Motor neuron (in vitro differentiated cells): ENCODE measurements around the gene RERGL. TPM values are rescaled to one million over a fixed set of nuclear protein-coding genes. Genes with fewer than 3 reads are reported as not detected.
"Not testable (repeated sequence)": the region's sequence is repeated elsewhere in the genome, so short reads cannot be mapped to it uniquely, and the experiment has no call there.

Source experiments
- ATAC-seq, 8 experiments: fragments of 200-7000 bp; cut with Tn5 transposase; replicated peaks in 6 of 8; 2 replicates each; pipeline ENCODE4 v1.8.0; 2021; ENCODE audit warnings: mild to moderate bottlenecking in 8 of 8, moderate library complexity in 8 of 8
- H3K27ac ChIP-seq, 2 donors: fragments of 250-450 bp; sonication (Bioruptor Pico); 2 replicates each; pipeline ENCODE4 v1.9.0; 2021; ENCODE audit warnings: antibody characterized with exemption in 2 of 2, mild to moderate bottlenecking in 2 of 2, moderate library complexity in 1 of 2
- H3K4me1 ChIP-seq, 2 donors: fragments of 250-450 bp; sonication (Bioruptor Pico); replicated peaks in 1 of 2; 2 replicates each; pipeline ENCODE4 v1.6.1; 2021; ENCODE audit warnings: antibody characterized with exemption in 2 of 2, mild to moderate bottlenecking in 2 of 2, moderate library complexity in 1 of 2
- H3K4me3 ChIP-seq, 5 donors: fragments of 250-450 bp; sonication (Bioruptor Pico); 2 replicates each; pipeline ENCODE4 v1.9.0; 2021; ENCODE audit warnings: antibody characterized with exemption in 5 of 5, mild to moderate bottlenecking in 5 of 5, moderate library complexity in 4 of 5
- WGBS, 10 experiments: fragments of 450-650 bp; shearing (Covaris generic); methylation state at CpG; one replicate each; pipeline ENCODE4 v1.0.0; 2022; 5-methylcytosine and 5-hydroxymethylcytosine counted together
- in situ Hi-C, 9 experiments: fragments of 400-800 bp; cut with MboI; loops; one replicate each; pipeline ENCODE4 v1.15.0; 2021; ENCODE audit warnings: low sequenced_read_pairs in 9 of 9, low pct_unique_long_range_greater_than_20kb in 2 of 9; ENCODE audit not compliant: unreplicated experiment in 9 of 9
- total RNA-seq, 8 experiments: library from RNA; unstranded; fragments of 300-600 nt; gene quantifications; 2 replicates each; pipeline versions ENCODE4 v1.2.3 to v1.2.4, GENCODE V29; 2022

Gene RERGL
- total RNA-seq, 8 experiments from 2014 or later = 0.43 to 0.86 TPM; not detected in 6

DNA sequence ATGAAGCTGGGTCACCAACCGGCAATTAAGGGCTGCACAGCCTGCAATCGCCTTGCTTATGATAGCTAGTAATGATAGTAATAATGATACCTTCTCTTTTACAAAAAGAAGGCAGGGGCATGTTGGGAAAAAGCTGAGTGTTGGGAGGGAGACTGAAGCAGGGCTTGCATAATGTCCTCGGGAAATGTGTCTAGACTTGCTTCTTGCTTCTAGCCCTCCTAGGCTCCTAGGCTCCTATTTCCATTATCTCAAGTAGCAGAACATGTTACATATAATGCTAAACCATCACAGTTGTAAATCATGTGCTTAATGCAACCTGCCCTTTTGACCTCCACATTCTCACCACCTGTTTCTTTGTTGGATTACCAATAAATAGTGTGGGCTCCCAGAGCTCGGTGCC, 18.7 kb downstream of the RERGL start:
- in situ Hi-C loops = no loop called here
- WGBS, 10 experiments = 0 to 49% (median 32%) methylated on average over 1 to 4 of the region's 4 CpGs; no CpG with 5 or more reads in 2 of the 10 experiments
- Histone ChIP-seq H3K4me1 (peaks cover 12 to 17% of the 10 kb centered on the region in 2 donors), H3K4me3 (no peak overlapping the region), H3K27ac (no peak overlapping the region)
- ATAC-seq = peak in 4 of 8 experiments; percentile 30 to 68 (median 54)

DNA sequence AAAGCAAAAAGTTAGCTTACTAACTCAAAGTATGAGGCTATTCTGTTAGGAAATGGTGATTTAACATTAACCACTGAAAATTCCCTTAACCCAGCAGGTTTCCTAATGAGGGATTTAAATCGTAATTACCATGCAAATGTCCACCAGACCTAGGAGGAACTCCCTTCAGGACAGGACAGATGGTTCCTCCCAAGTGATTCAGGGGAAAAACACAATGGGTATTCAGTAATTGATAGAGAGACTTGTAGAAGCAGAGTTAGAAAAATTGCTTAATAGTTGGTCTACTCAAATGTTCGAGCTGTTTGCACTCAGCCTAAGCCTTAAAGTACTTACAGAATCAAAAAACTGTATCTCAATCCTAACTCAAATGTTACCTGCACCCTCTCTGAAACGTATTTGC, 21.6 kb downstream of the RERGL start:
- WGBS, 10 experiments = 0 to 80% (median 26%) methylated on average over 1 to 3 of the region's 3 CpGs
- in situ Hi-C loops = no loop called here
- Histone ChIP-seq H3K27ac (no peak overlapping the region), H3K4me3 (no peak overlapping the region), H3K4me1 (peaks cover 12 to 18% of the 10 kb centered on the region in 2 donors)
- ATAC-seq = peak in 5 of 8 experiments; percentile 20 to 90 (median 77)

DNA sequence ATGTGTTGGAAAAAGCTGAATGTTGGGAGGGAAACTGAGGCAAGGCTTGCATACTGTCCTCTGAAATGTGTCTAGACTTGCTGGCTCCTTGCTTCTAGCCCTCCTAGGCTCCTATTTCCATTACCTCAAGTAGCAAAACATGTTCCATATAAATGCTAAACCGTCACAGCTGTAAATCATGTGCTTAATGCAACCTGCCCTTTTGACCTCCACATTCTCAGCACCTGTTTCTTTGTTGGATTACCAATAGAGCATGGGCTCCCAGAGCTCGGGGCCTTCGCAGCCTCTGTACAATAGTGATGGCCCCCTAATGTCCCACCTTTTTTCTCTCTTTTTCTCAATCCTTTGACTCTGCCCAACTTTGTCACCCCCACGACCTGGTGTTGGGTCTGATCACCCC, 23.3 kb downstream of the RERGL start:
- Histone ChIP-seq H3K4me3 (no peak overlapping the region), H3K4me1 (peaks cover 12 to 18% of the 10 kb centered on the region in 2 donors), H3K27ac (no peak overlapping the region)
- ATAC-seq = no peak
- in situ Hi-C loops = no loop called here
- 0 to 22% (median 8%) methylated on average over 1 to 4 of the region's 4 CpGs; no CpG with 5 or more reads in 3 of the 10 experiments for WGBS, 10 experiments

DNA sequence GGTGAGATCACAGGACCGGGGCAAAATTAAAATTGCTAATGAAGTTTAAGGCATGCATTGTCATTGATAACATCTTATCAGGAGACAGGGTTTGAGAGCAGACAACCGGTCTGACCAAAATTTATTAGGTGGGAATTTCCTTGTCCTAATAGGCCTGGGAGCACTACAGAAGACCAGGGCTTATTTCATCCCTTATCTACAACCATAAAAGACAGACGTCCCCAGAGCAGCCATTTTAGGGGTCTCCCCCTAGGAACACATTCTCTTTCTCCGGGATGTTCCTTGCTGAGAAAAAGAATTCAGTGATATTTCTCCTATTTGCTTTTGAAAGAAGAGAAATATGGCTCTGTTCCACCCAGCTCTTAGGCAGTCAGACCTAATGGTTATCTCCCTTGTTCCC, 27.1 kb downstream of the RERGL start:
- H3K27ac ChIP-seq, H3K4me3 ChIP-seq, in situ Hi-C loops, ATAC-seq: not testable (repeated sequence)
- WGBS, 10 experiments = 13 to 100% (median 71%) methylated on average over 1 to 4 of the region's 4 CpGs
- peaks cover 3 to 11% of the 10 kb centered on the region in 2 donors for H3K4me1 ChIP-seq

DNA sequence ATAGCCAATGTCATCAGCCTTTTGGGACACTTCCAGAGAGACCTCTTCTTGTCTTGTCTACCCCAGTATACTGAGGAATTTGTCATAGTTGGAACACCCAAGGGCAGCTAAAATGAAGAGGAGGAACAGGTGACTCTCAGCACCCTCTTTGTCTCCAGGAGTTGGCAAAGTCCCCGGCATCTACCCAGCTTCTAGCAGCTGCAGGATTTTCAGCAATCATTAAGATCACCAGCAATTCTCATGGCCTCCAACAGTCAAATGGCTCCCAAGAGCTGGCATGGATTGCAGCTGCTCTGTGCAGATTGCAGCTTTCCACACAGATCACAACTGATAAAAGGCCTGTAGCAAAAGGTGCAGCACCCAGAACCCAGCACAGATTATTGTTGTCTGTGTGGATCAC, 32.9 kb downstream of the RERGL start:
- no peak for ATAC-seq
- in situ Hi-C loops = no loop called here
- no peaks in the 10 kb centered on the region for H3K4me1 ChIP-seq
- no peak overlapping the region for H3K27ac ChIP-seq
- WGBS, 10 experiments = 0 to 100% (median 0%) methylated on average over 1 of the region's 1 CpG; no CpG with 5 or more reads in 7 of the 10 experiments
- no peak overlapping the region for H3K4me3 ChIP-seq

DNA sequence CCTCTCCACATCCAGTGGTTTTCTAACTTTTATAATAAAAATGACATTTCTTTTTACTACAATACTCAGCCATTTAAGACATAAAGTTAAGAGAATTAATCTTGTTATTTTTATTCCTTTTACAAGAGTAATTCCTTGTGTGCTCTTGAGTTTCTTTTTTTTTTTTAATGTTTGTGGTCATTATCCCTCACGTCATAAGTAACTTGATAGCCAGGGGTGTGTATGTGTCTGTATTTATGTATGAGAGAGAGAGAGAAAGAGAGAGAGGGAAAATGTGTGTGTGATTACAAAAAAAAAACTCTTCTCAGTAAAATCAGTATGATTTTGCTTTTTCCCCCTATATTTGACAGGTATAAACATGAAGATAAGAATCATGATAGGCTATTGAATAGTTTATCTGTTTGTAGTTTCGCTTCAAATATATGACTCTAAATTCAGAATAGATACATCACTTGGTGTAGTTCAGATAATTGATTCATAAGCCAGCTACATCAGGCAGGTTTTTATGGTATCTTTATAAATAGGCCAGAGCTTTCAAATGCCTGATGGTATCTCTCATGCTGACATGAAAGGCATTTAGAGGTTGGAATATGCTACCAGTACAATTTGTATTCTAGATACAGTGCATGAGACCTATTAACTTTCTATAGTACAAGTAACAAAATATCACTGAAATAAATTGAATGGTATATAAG, 34.9 kb downstream of the RERGL start:
- H3K4me1 ChIP-seq = no peaks in the 10 kb centered on the region

DNA sequence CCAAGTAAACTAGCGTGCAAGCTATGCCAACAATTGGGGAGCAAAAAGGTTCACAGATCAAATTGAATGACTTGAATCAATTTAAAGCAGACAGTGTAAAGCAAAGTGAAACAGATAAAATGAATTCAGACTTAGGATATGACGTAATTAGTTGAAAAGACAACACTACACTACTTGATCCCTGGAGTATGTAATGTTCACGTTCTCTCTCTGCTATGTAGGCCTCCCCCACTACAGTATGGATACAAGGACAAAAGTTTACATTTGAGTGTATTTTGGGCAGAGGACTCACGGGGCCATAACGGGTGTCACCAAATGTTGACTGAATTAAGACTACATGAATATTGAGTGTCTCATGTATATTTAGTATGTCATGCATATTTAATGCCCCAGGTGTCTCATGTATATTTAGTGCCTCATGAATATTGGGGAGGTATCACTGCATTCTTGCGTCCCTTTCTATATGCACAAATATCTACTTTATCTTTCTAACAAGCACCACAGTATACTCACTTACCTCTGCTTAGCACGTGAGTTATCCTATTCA, 44.5 kb downstream of the RERGL start:
- in situ Hi-C loops = no loop called here
- Histone ChIP-seq H3K27ac (no peak overlapping the region), H3K4me3 (no peak overlapping the region), H3K4me1 (no peaks in the 10 kb centered on the region)
- 20 to 100% (median 94%) methylated on average over 3 to 7 of the region's 7 CpGs for WGBS, 10 experiments
- ATAC-seq = peak in 3 of 8 experiments; percentile 18 to 69 (median 20)

More for the DNA sequence above, 34.9 kb downstream of the RERGL start:
- WGBS, 10 experiments = 15 to 100% (median 85%) methylated on average over 1 to 2 of the region's 2 CpGs; no CpG with 5 or more reads in 1 of the 10 experiments
- H3K27ac ChIP-seq = no peak overlapping the region
- ATAC-seq = peak in 2 of 8 experiments; percentile 56 to 90
- no peak overlapping the region for H3K4me3 ChIP-seq
- in situ Hi-C loops = no loop called here

DNA sequence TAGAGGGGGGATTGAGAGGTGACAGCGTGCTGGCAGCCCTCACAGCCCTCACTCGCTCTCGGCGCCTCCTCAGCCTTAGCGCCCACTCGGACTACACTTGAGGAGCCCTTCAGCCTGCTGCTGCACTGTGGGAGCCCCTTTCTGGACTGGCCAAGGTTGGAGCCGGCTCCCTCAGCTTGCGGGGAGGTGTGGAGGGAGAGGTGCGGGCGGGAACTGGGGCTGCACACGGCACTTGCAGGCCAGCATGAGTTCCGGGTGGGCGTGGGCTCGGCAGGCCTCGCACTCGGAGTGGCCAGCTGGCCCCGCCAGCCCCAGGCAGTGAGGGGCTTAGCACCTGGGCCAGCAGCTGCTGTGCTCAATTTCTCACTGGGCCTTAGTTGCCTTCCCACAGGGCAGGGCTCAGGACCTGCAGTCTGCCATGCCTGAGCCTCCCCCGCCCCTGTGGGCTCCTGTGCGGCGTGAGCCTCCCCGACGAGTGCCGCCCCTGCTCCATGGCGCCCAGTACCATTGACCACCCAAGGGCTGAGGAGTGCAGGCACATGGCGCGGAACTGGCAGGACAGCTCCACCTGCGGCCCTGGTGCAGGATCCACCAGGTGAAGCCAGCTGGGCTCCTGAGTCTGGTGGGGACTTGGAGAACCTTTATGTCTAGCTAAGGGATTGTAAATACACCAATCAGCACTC, 49.8 kb downstream of the RERGL start:
- in situ Hi-C loops, H3K27ac ChIP-seq, ATAC-seq, H3K4me1 ChIP-seq, H3K4me3 ChIP-seq: not testable (repeated sequence)
- WGBS, 10 experiments = 80 to 93% (median 81%) methylated on average over 4 to 10 of the region's 27 CpGs; no CpG with 5 or more reads in 7 of the 10 experiments

Other genes with a start within 250 kb of the RERGL start
- under 1 TPM in 3 of 8 experiments, not detected in 5; 0.05 to 0.92 (median 0.19) TPM for gene PIK3C2G, start 171.3 kb upstream of the RERGL start, total RNA-seq